Gastroesophageal sphincter (tissue), 4 donors: ENCODE measurements around the gene ZNF627. TPM values are rescaled to one million over a fixed set of nuclear protein-coding genes. Genes with fewer than 3 reads are reported as not detected.
"Not testable (repeated sequence)": the region's sequence is repeated elsewhere in the genome, so short reads cannot be mapped to it uniquely, and the experiment has no call there.

Source experiments
- ATAC-seq: fragments of 150-250 bp; one replicate; pipeline ENCODE4 v1.9.1; 2016; ENCODE audit warnings: mild to moderate bottlenecking, moderate library complexity
- H3K27ac ChIP-seq, 4 donors: fragments of 200-600 bp; sonication (generic) in 3 of 4; 1 replicate in 3 of 4; 2 replicates in 1 of 4; pipeline ENCODE4 v1.5.1; 2016 to 2019
- H3K27me3 ChIP-seq: fragments of 200-600 bp; sonication (generic); one replicate; pipeline ENCODE4 v1.5.1; 2019
- H3K36me3 ChIP-seq, 2 donors: fragments of 200-600 bp; sonication (generic); one replicate each; pipeline ENCODE4 v1.5.1; 2019; ENCODE audit warnings: control low read depth in 1 of 2
- H3K4me1 ChIP-seq, 3 donors: fragments of 200-600 bp; sonication (generic); 1 replicate in 2 of 3; 2 replicates in 1 of 3; pipeline ENCODE4 v1.5.1; 2016 to 2019; ENCODE audit warnings: control low read depth in 2 of 3
- H3K4me3 ChIP-seq, 2 donors: fragments of 200-600 bp; sonication (generic); one replicate each; pipeline ENCODE4 v1.5.1; 2019; ENCODE audit warnings: mild to moderate bottlenecking in 1 of 2, moderate library complexity in 1 of 2
- H3K9me3 ChIP-seq, 3 donors: fragments of 200-600 bp; sonication (generic); one replicate each; pipeline ENCODE4 v1.5.1; 2017 to 2019; ENCODE audit warnings: control low read depth in 2 of 3
- CTCF ChIP-seq, 4 experiments: fragments of 200-600 bp in 2 of 4; fragments of 450-650 bp in 2 of 4; sonication (generic) in 1 of 4; IDR thresholded peaks; one replicate each; pipeline ENCODE4 v1.5.1; 2017 to 2019; ENCODE audit warnings: antibody characterized with exemption in 4 of 4, mild to moderate bottlenecking in 2 of 4, moderate library complexity in 2 of 4
- EP300 ChIP-seq: sonication (generic); formaldehyde crosslinking; IDR thresholded peaks from one replicate; pipeline ENCODE4 v1.6.1; 2017; ENCODE audit warnings: antibody characterized with exemption, mild to moderate bottlenecking
- POLR2A ChIP-seq, 2 donors: fragments of 450-650 bp; IDR thresholded peaks; one replicate each; pipeline ENCODE4 v1.6.1; 2017; ENCODE audit warnings: antibody characterized with exemption in 2 of 2, mild to moderate bottlenecking in 2 of 2, moderate library complexity in 1 of 2
- POLR2AphosphoS5 ChIP-seq: sonication (generic); formaldehyde crosslinking; IDR thresholded peaks from one replicate; pipeline ENCODE4 v1.6.1; 2017; ENCODE audit warnings: antibody characterized with exemption
- WGBS, 2 donors: methylation state at CpG; one replicate each; pipeline ENCODE4 v1.1.5; 2018; ENCODE audit warnings: low coverage in 1 of 2; 5-methylcytosine and 5-hydroxymethylcytosine counted together
- total RNA-seq, 4 donors: library from RNA; depleted of rRNA; stranded (reverse); fragments of >200 nt; gene quantifications; one replicate each; pipeline ENCODE4 v1.1.0, GENCODE V29; 2016

Gene ZNF627
- total RNA-seq, 4 donors from 2014 or later, result 9.6 to 18.0 (median 10.4) TPM

GRCh38 chr19:11558881-11559828 lies 38.1 kb upstream of the ZNF627 start, which contains the start of gene ELOF1:
ELOF1 (minus strand) TSS chr19:11559230; CDS start chr19:11554347, 4,883 bp downstream.
- no peaks in the 10 kb centered on the region for H3K27me3 ChIP-seq
- 6 to 7% methylated on average over 6 to 18 of the region's 57 CpGs for WGBS, 2 donors
- TF ChIP-seq EP300 (no peak), POLR2AphosphoS5 (peak; percentile 85), POLR2A (IDR thresholded peaks at IDR 0.05) (peak; percentile 61 to 70), CTCF (IDR thresholded peaks at IDR 0.05) (peak in 2 of 4 experiments; percentile 15 to 41)
- H3K27ac ChIP-seq, result peak within 1 kb of the TSS; percentile 50 to 88 (median 83)
- peak within 1 kb of the TSS; percentile 73 to 87 for H3K4me3 ChIP-seq
- peaks cover 0 to 26% of the 10 kb centered on the region in 2 donors for H3K36me3 ChIP-seq
- ATAC-seq, result peak; percentile 99
- H3K4me1 ChIP-seq, result peaks cover 0 to 44% (median 17%) of the 10 kb centered on the region in 3 donors
- no peaks in the 10 kb centered on the region for H3K9me3 ChIP-seq

GRCh38 chr19:11560404-11561051 lies 36.8 kb upstream of the ZNF627 start:
- TF ChIP-seq CTCF (IDR thresholded peaks at IDR 0.05) (peak in 3 of 4 experiments; percentile 40 to 59 (median 45)), EP300 (no peak)
- H3K9me3 ChIP-seq, result no peaks in the 10 kb centered on the region
- ATAC-seq, result no peak
- 12 to 17% methylated on average over 9 of the region's 9 CpGs for WGBS, 2 donors
- H3K27ac ChIP-seq, result no peak overlapping the region
- peaks cover 0 to 44% (median 17%) of the 10 kb centered on the region in 3 donors for H3K4me1 ChIP-seq
- H3K27me3 ChIP-seq, result no peaks in the 10 kb centered on the region
- H3K4me3 ChIP-seq, result no peak overlapping the region
- H3K36me3 ChIP-seq, result peaks cover 0 to 12% of the 10 kb centered on the region in 2 donors

- Histone ChIP-seq H3K27me3 (no peaks in the 10 kb centered on the region), H3K36me3 (no peaks in the 10 kb centered on the region), H3K27ac (no peak overlapping the region), H3K4me3 (no peak overlapping the region), H3K9me3 (no peaks in the 10 kb centered on the region), H3K4me1 (peaks cover 0 to 16% (median 1%) of the 10 kb centered on the region in 3 donors)
- 72 to 81% methylated on average over 4 to 8 of the region's 8 CpGs for WGBS, 2 donors
- TF ChIP-seq CTCF (IDR thresholded peaks at IDR 0.05) (no peak), POLR2AphosphoS5 (no peak), POLR2A (IDR thresholded peaks at IDR 0.05) (no peak), EP300 (no peak)
- no peak for ATAC-seq
Observed at GRCh38 chr19:11563532-11563931, 33.8 kb upstream of the ZNF627 start.

GRCh38 chr19:11564082-11564807 lies 33.0 kb upstream of the ZNF627 start:
- not testable (repeated sequence) for H3K9me3 ChIP-seq, ATAC-seq, H3K36me3 ChIP-seq, H3K27ac ChIP-seq, H3K27me3 ChIP-seq, H3K4me3 ChIP-seq
- WGBS, 2 donors, result 86 to 94% methylated on average over 3 to 4 of the region's 6 CpGs
- H3K4me1 ChIP-seq, result peaks cover 0 to 15% (median 0%) of the 10 kb centered on the region in 3 donors

- not testable (repeated sequence) for H3K27me3 ChIP-seq, H3K4me3 ChIP-seq, H3K4me1 ChIP-seq, H3K27ac ChIP-seq, H3K9me3 ChIP-seq, H3K36me3 ChIP-seq, ATAC-seq
- 70 to 97% methylated on average over 4 of the region's 5 CpGs for WGBS, 2 donors
Observed at GRCh38 chr19:11565649-11565980, 31.7 kb upstream of the ZNF627 start.
